Activated T-helper 1 cell treated with anti-CD3 and anti-CD28 coated beads, Interleukin-12 subunit alpha, Interleukin-12 subunit beta, Interleukin-2, Interleukin-4 antibody, amounts not matched to agents 30 ng/mL and 10 ng/mL and 1 ng/mL, durations not matched to agents 14 hours and 24 hours and 36 hours (primary cell): Measurements from ENCODE around the gene LILRB4. TPM values are rescaled to one million over a fixed set of nuclear protein-coding genes. Genes with fewer than 3 reads are reported as not detected.
"Not testable (repeated sequence)": the region's sequence is repeated elsewhere in the genome, so short reads cannot be mapped to it uniquely, and the experiment has no call there.

Experiments used
- DNase-seq: peaks from one replicate; pipeline ENCODE4 v3.0.0; 2021; ENCODE audit warnings: low spot score
- H3K27ac Mint-ChIP-seq: one replicate; pipeline ENCODE4 v1.8.0; 2021; ENCODE audit warnings: mild to moderate bottlenecking, mixed read lengths
- H3K27me3 Mint-ChIP-seq: one replicate; pipeline ENCODE4 v1.8.0; 2022; ENCODE audit warnings: mild to moderate bottlenecking, moderate library complexity, mixed read lengths; ENCODE audit not compliant: insufficient read depth
- H3K36me3 Mint-ChIP-seq: one replicate; pipeline ENCODE4 v1.8.0; 2021; ENCODE audit warnings: low read depth, mixed read lengths
- H3K4me1 Mint-ChIP-seq: one replicate; pipeline ENCODE4 v1.8.0; 2021; ENCODE audit warnings: low read depth, mixed read lengths
- H3K4me3 Mint-ChIP-seq: one replicate; pipeline ENCODE4 v1.8.0; 2021; ENCODE audit warnings: mild to moderate bottlenecking, moderate library complexity, mixed read lengths
- H3K9me3 Mint-ChIP-seq: one replicate; pipeline ENCODE4 v1.8.0; 2021; ENCODE audit warnings: mixed read lengths
- intact Hi-C: fragments of 100-400 bp; cut with micrococcal nuclease; formaldehyde crosslinking; loops from one replicate; pipeline ENCODE4 v1.15.1; 2024
- total RNA-seq: library from RNA; stranded (reverse); gene quantifications from 2 replicates; pipeline ENCODE4 v1.2.3, GENCODE V29; 2022

LILRB4 gene
- total RNA-seq, 1 donor from 2014 or later, result not detected

DNA sequence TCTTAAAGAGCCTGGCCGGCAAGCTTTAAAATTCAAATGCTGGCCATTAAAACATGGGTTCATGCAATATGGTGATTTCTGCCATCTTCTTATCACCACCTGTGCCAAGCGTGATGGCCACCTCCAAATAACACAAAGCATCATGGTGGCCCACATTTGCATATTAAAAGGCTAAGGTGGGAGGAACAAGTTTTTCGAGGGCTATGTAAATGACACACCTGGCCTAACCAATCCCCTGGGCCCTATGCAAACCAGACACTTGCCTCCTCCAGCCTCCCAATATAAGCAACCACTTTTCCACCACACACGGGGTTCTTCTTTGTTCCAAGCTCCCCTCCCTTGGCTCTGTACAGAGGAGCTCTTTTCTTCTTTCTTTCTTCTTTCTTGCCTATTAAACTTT, 14.4 kb downstream of the LILRB4 start:
- H3K4me1 Mint-ChIP-seq, result peaks cover 4% of the 10 kb centered on the region
- intact Hi-C loops, result no loop called here

DNA sequence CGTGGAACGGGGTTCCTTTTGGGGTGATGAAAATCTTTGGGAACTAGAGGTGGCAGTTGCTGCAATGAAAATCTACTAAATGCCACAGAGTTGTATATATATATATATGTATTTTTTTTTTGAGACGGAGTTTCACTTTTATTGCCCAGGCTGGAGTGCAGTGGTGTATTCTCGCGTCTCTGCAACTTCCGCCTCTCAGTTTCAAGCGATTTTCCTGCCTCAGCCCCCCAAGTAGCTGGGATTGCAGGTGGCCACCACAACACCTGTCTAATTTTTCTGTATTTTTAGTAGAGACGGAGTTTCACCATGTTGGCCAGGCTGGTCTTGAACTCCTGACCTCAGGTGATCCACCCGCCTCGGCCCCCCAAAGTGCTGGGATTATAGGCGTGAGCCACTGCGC, 18.8 kb downstream of the LILRB4 start:
- H3K27ac Mint-ChIP-seq, H3K36me3 Mint-ChIP-seq, H3K27me3 Mint-ChIP-seq, DNase-seq, H3K9me3 Mint-ChIP-seq, intact Hi-C loops, H3K4me3 Mint-ChIP-seq, H3K4me1 Mint-ChIP-seq: not testable (repeated sequence)

More for the DNA sequence above, 14.4 kb downstream of the LILRB4 start:
- Mint-ChIP-seq H3K4me3 (no peak overlapping the region), H3K9me3 (no peaks in the 10 kb centered on the region), H3K27me3 (peaks cover 4% of the 10 kb centered on the region), H3K27ac (no peak overlapping the region), H3K36me3 (no peaks in the 10 kb centered on the region)
- no peak for DNase-seq

DNA sequence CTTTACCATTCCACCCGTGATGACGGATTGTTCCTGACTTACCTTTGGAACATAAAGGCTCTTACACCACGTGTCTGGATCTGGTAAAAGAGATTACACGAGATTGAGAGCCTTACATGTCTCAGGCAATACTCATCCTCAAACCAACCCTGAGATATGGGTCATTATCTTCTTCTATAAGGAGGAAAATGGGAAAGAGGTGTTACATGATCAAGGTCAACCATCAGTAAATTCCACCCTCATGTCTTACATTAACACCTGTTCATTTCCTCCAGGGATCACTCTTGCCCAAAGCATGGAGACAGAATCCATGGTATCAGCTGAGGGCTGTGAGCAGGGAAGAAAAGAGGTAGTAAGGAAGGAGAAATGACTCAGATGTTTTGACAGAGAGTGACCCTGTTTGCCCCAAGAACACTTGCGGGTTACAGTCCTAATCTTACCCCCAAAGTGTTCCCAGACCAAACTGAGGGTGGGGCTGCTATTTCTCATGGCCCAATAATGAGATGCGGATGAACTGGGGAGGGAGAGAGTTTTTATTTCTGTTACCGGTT, 19.6 kb downstream of the LILRB4 start:
- intact Hi-C loops, result no loop called here
- Mint-ChIP-seq H3K27ac (no peak overlapping the region), H3K36me3 (no peaks in the 10 kb centered on the region)

DNA sequence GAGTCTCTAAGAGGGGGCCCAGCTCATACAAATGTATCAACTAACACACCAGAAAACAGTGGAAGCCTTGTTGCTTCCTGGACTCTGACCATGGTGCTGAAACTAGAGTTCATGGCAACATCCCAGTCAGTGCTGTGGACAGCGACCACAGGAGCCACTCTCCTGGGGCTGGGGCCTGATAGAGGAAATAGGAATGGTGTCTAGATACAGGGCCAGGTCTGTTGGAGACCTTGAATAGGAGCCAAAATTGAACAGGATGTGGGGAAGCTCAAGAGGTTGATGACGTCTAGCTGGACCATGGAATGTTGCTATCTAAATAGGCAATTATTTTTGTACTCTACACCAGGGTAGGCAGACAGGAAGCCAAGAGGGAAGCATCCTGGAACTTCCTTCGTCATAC, 21.7 kb downstream of the LILRB4 start:
- Mint-ChIP-seq H3K9me3 (no peaks in the 10 kb centered on the region), H3K27me3 (peaks cover 3% of the 10 kb centered on the region), H3K36me3 (no peaks in the 10 kb centered on the region), H3K4me1 (no peaks in the 10 kb centered on the region), H3K27ac (no peak overlapping the region), H3K4me3 (no peak overlapping the region)
- intact Hi-C loops, result no loop called here
- no peak for DNase-seq

More for the DNA sequence above, 19.6 kb downstream of the LILRB4 start:
- no peaks in the 10 kb centered on the region for H3K4me1 Mint-ChIP-seq
- H3K27me3 Mint-ChIP-seq, result peaks cover 3% of the 10 kb centered on the region
- DNase-seq, result no peak
- H3K4me3 Mint-ChIP-seq, result no peak overlapping the region
- H3K9me3 Mint-ChIP-seq, result no peaks in the 10 kb centered on the region

- H3K27ac Mint-ChIP-seq, result no peak overlapping the region
- H3K4me3 Mint-ChIP-seq, result no peak overlapping the region
- DNase-seq, result no peak
- no peaks in the 10 kb centered on the region for H3K9me3 Mint-ChIP-seq
- H3K27me3 Mint-ChIP-seq, result no peaks in the 10 kb centered on the region
- no peaks in the 10 kb centered on the region for H3K4me1 Mint-ChIP-seq
- H3K36me3 Mint-ChIP-seq, result no peaks in the 10 kb centered on the region
- intact Hi-C loops, result no loop called here
Measured at GRCh38 chr19:54691582-54692297, 29.0 kb downstream of the LILRB4 start.

- Mint-ChIP-seq H3K27me3 (no peaks in the 10 kb centered on the region), H3K36me3 (no peaks in the 10 kb centered on the region), H3K4me1 (no peaks in the 10 kb centered on the region), H3K4me3 (no peak overlapping the region), H3K27ac (no peak overlapping the region), H3K9me3 (no peaks in the 10 kb centered on the region)
- no peak for DNase-seq
- intact Hi-C loops, result no loop called here
Measured at GRCh38 chr19:54692298-54692615, 29.5 kb downstream of the LILRB4 start.

GRCh38 chr19:54694648-54695047, 31.9 kb downstream of the LILRB4 start:
- Mint-ChIP-seq H3K4me1 (no peaks in the 10 kb centered on the region), H3K27ac (no peak overlapping the region), H3K4me3 (no peak overlapping the region), H3K27me3 (no peaks in the 10 kb centered on the region), H3K36me3 (no peaks in the 10 kb centered on the region), H3K9me3 (no peaks in the 10 kb centered on the region)
- no peak for DNase-seq
- intact Hi-C loops, result no loop called here

GRCh38 chr19:54696117-54696548, 33.3 kb downstream of the LILRB4 start:
- intact Hi-C loops, result no loop called here
- Mint-ChIP-seq H3K4me3 (no peak overlapping the region), H3K4me1 (no peaks in the 10 kb centered on the region), H3K27me3 (no peaks in the 10 kb centered on the region), H3K27ac (no peak overlapping the region), H3K36me3 (no peaks in the 10 kb centered on the region), H3K9me3 (no peaks in the 10 kb centered on the region)
- DNase-seq, result no peak

DNA sequence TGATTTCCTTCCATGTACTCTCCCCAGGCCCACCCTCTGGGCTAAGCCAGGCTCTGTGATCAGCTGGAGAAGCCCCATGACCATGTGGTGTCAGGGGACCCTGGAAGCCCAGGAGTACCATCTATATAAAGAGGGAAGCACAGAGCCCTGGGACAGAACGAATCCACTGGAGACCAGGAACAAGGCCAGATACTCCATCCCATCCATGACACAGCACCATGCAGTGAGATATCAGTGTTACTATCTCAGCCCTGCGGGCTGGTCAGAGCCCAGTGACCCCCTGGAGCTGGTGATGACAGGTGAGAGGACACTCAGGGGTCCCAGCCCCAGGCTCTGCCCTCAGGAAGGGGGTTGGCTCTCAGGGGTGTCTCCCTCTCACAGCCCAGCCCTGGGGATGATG, 34.0 kb downstream of the LILRB4 start:
- Mint-ChIP-seq H3K27ac (no peak overlapping the region), H3K4me1 (no peaks in the 10 kb centered on the region), H3K9me3 (no peaks in the 10 kb centered on the region), H3K36me3 (no peaks in the 10 kb centered on the region), H3K4me3 (no peak overlapping the region), H3K27me3 (no peaks in the 10 kb centered on the region)
- DNase-seq, result no peak
- intact Hi-C loops, result no loop called here

DNA sequence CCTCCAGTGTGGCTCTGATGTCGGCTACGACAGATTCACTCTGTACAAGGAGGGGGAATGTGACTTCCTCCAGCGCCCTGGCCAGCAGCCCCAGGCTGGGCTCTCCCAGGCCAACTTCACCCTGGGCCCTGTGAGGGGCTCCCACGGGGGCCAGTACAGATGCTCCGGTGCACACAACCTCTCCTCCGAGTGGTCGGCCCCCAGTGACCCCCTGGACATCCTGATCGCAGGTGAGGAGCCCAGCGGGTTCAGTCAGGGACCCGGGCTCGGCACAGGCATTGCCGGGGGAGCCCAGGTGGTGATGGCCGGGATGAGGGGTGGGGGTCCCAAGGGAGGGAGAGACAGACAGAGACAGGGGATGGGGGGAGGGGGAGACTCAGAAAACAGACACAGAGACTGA, 34.9 kb downstream of the LILRB4 start:
- DNase-seq, H3K9me3 Mint-ChIP-seq, H3K27ac Mint-ChIP-seq, H3K4me3 Mint-ChIP-seq, H3K4me1 Mint-ChIP-seq, H3K36me3 Mint-ChIP-seq, H3K27me3 Mint-ChIP-seq, intact Hi-C loops: not testable (repeated sequence)

- no peaks in the 10 kb centered on the region for H3K27me3 Mint-ChIP-seq
- no peak for DNase-seq
- intact Hi-C loops, result loop anchor here (5.0 kb wide), 1 partner anchor 808 kb away; no protein-coding TSS in a partner anchor
- H3K36me3 Mint-ChIP-seq, result no peaks in the 10 kb centered on the region
- H3K27ac Mint-ChIP-seq, result no peak overlapping the region
- H3K4me1 Mint-ChIP-seq, result peaks cover 4% of the 10 kb centered on the region
- H3K4me3 Mint-ChIP-seq, result no peak overlapping the region
- no peaks in the 10 kb centered on the region for H3K9me3 Mint-ChIP-seq
Measured at GRCh38 chr19:54704928-54705327, 42.1 kb downstream of the LILRB4 start.

DNA sequence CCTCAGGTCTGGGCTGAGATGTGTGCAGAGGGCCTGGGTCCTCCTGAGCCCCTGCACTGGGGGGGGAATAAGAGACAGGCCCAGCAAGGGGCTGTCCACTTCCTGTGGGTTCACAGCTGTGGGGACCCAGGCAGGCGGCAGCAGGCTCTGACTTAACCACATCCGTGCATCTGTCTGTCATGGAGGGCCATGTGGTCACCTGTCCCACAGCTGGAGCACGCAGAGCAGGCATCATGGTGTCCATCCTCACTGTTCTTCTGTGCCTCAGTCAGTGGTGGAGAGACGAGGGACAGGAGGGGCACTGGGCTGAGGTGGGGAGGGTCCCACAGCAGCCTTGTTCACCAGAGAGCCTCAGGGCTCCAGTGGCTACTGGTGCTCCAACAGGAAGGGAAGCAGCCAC, 45.2 kb downstream of the LILRB4 start:
- Mint-ChIP-seq H3K4me1 (peaks cover 10% of the 10 kb centered on the region), H3K27me3 (no peaks in the 10 kb centered on the region), H3K36me3 (no peaks in the 10 kb centered on the region), H3K9me3 (no peaks in the 10 kb centered on the region), H3K4me3 (no peak overlapping the region), H3K27ac (no peak overlapping the region)
- intact Hi-C loops, result loop anchor here (5.0 kb wide), 1 partner anchor 811 kb away; no protein-coding TSS in a partner anchor
- DNase-seq, result no peak

GRCh38 chr19:54708781-54709180, 46.0 kb downstream of the LILRB4 start:
- Mint-ChIP-seq H3K27me3 (no peaks in the 10 kb centered on the region), H3K9me3 (no peaks in the 10 kb centered on the region), H3K27ac (no peak overlapping the region), H3K36me3 (no peaks in the 10 kb centered on the region), H3K4me1 (peaks cover 10% of the 10 kb centered on the region), H3K4me3 (no peak overlapping the region)
- intact Hi-C loops, result loop anchor here (5.0 kb wide), 1 partner anchor 811 kb away; no protein-coding TSS in a partner anchor
- no peak for DNase-seq
